NCI-H82 treated with DMSO at 0.1 percent for 48 hours (cell line): ENCODE data around the gene WNT7B.

Experiments used
- DNase-seq: peaks from one replicate; lab custom pipeline; 2025; ENCODE audit not compliant: unreplicated experiment; lab: John Stamatoyannopoulos, UW

The WNT7B gene

DNA sequence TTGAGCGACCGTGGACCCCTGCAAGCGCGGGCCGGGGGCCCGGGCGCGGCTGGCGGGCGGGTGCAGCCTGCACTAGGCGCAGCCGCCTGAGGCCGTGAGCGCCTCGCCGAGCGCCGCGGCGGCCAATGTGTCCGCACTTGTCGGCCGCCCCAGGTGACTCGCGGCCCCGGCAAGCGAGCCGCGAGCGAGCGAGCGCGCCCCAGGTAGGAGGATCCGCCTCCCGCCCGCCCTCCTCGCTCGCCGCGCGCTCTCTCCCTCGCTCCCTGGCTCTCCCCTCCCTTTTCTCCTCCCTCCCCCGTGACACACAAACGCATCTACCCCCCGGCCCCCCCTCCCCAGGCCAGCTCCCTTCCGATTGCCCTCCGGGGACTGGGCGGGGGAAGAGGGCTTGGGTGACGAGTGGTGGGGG lies at the start of gene WNT7B:
Gene WNT7B (minus strand): TSS at position 160 of the 409 bp plus-strand sequence. CDS start 408 bp downstream, outside the sequence.
- DNase-seq = no peak

DNA sequence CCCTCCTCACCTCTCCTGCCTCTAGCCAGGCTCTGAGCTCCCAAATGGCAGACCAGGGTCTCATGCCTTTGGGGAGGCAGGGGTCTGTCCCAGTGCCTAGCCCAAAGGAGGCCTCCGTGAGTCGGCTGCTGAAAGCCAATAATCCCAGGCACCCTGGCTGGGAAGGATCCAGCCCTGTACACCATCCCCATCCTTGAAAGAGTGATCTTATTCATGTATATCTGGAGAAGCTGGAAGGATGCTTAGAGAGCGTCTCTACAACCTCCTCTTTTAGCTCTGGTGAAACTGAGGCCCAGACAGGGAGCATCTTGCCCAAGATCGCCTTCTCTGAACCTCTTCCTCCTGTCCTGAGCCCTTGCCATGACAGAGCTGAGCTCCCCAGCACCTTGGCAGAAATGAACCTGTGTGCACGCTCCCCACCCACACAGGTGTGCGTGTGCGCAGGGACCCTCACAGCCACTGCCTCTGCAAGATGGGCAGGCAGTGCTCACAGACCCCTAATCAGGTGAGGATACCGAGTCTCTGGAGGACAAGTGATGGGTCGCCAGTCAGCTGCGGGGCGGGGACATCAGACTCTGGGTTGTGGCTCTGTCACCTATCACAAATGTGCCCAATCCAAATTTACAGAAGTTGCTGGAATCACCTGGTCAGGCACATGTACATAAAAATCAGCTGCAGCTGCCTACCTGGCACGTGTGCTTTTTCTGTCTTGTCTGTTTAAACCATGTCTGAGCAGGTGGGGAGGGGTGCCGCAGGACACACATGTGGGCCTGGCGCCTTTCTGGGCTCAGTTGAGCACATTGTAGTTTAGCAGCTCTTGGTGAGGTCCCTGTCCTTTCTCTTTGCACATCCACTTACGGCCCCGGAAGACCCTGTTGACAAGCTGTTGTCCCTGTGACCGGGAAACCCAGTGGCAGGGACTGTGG lies 49.3 kb upstream of the WNT7B start:
- no peak for DNase-seq

DNA sequence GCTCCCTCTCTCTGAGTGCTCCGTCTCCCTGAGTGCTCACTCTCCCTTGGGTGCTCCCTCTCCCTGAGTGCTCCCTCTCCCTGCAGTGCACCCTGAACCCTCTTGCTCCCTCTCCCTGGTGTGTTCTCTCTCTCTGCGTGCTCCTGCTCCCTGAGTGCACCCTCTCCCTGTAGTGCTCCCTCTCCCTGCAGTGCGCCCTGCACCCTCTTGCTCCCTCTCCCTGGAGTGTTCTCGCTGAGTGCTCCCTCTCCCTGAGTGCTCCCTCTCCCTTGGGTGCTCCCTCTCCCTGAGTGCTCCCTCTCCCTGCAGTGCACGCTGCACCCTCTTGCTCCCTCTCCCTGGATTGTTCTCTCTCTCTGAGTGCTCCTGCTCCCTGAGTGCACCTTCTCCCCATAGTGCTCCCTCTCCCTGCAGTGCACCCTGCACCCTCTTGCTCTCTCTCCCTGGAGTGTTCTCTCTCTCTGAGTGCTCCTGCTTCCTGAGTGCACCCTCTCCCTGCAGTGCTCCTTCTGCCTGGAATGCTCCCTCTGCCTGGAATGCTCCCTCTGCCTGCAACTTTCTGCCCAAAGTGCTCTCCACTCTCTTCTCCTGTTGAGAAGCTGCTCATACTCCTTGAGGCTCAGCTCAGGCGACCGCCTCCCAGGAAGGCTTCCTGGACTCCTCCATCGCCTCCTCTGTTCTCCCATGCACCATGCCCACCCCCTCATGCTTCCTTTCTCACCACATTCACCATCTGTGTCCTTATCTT lies 48.4 kb upstream of the WNT7B start:
- no peak for DNase-seq

DNA sequence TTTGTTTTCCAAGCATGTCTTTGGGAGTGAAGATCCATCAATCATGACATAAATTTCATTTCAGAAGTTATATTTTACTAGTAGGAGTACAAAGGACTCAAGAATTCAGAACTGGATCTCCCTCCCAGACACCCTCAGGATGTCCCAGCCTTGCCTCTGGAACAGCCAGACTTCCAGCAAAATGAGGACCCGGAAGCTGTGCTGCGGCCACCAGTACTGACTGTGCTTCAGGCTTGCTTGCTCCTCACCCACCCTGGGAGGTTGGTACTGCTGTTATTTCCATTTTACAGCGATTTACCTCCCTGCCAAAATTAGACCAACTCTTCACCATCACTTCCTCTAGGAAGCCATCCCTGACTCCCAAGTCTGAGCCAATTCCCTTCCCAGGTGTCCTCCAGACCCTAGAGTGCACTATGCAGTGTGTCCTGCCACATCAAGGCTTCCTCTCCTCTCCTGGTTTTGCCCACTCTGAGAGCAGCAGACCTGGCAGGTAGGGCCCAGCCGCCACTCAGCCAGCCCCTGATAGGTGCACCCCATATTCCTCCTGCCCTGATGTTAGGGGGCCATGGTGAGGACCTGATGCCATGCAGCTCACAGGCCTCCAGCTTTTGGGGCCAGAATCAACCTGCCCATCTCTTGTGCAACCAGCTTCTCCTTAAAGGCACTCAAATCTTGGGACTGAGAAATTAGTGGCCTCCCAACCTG lies 47.3 kb upstream of the WNT7B start:
- DNase-seq = no peak

DNA sequence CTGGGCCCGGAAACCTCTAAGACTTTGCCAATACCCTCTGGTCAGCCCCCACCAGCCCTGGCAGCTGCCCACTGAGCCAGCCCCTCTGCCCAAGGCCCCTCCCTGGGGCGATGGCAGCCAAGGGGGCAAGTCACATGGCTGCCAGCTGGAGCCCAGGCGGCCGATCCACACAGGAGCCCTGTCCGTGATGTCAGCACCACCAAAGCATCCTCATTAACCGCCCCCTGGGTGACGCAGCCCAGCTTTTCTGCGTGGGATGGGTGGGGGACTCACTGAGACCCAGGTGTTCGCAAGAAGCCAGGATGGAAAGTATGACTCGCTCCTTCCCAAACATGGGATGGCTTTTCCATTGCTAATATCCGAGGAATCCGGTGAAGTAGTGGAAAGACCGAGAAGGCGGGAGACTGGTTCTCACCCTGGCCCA lies 46.6 kb upstream of the WNT7B start:
- no peak for DNase-seq

DNA sequence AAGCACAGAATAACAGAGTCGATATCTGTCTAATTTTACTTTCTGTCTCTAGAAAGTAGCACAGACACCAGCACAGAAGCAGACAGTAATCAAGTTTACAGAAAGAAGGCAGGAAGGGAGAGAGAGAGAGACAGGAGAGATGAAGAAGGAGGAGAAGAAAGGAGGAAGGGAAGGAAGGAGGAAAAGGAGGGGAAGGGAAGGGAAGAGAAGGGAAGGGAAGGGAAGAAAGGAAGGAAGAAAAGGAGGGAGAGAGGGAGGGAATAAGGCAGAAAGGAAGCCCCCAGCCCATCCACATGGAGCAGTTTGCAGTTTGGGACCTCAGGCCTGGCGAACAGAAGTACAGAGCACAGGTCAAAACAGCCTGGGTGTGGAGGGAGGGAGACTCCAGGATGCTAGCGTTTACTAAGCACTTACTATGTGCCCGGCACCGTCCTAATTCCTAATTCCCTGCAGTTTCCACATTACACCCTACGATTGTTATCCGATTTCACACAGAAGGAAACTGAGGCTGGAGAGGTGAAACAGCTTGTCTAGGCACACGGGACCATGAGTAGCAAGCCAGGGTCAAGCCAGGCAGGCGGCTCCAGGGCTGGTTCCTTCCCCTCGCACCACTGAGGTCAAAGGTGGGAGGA lies 46.0 kb upstream of the WNT7B start:
- DNase-seq = no peak

DNA sequence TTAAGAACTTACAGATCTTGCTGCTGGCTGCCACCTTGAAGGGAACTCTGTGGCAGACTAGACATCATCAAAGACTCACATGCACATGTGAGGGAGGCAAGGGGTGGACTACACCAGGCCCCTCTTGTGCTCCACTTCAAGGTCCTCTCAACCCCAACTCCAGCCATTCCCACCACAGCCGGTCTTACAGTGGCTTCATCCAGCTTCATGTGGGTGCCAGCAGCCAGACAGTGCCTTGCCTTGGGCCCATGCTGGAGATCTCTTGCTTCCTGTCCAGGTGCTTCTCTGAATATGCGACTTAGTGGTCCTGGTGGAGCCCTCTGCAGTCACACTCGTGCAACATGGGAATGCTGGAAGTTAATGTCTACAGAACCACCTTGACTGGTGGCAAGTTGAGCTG lies 44.6 kb upstream of the WNT7B start:
- no peak for DNase-seq

DNA sequence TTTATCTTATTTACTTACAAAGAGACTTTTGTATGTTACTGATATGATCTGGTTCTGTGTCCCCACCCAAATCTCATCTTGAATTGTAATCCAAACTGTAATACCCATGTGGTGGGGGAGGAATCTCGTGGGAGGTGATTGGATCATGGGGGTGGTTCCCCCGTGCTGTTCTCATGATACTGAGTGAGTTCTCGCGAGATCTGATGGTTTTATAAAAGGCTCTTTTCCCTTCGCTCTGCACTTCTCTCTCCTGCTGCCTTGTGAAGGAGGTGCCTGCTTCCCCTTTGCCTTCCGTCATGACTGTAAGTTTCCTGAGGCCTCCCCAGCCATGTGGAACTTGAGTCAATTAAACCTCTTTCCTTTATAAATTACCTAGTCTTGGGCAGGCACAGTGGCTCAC lies 42.4 kb upstream of the WNT7B start:
- DNase-seq = no peak

DNA sequence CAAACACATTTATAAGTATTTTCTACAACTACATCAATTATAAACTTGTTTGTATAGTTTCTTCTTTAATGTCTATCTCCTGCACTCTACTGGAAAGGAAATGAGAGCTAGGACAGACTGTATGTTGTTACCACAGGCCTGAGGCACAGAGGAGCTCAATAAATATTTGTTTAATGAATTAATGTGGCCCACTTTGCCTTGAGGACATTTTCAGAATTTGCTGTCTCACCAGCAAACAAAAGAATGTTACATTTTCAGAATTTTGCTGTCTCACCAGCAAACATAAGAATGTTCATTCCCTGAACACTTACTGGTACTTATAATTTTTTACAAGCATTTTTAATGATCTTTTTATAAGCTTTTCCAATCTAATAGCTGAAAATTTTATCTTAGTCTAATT lies 41.9 kb upstream of the WNT7B start:
- no peak for DNase-seq

DNA sequence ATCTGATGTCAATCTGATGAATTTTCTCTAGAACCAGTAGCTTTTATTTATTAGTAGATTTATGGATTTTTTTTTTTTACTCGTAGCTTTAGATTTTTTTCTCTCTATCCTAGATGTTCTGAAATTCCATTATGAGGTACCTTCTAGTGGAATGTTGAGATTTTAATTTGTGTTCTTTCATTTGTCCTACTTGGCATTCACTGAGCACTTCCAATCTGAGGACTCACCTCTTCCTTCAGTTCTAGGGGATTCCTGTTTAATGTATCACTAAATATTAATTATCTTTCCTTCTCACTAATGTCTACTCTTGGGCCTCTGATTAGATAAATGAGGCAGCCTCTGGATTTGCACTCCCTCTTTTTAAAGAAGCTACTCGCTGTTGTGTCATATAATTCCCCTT lies 40.2 kb upstream of the WNT7B start:
- DNase-seq = no peak

DNA sequence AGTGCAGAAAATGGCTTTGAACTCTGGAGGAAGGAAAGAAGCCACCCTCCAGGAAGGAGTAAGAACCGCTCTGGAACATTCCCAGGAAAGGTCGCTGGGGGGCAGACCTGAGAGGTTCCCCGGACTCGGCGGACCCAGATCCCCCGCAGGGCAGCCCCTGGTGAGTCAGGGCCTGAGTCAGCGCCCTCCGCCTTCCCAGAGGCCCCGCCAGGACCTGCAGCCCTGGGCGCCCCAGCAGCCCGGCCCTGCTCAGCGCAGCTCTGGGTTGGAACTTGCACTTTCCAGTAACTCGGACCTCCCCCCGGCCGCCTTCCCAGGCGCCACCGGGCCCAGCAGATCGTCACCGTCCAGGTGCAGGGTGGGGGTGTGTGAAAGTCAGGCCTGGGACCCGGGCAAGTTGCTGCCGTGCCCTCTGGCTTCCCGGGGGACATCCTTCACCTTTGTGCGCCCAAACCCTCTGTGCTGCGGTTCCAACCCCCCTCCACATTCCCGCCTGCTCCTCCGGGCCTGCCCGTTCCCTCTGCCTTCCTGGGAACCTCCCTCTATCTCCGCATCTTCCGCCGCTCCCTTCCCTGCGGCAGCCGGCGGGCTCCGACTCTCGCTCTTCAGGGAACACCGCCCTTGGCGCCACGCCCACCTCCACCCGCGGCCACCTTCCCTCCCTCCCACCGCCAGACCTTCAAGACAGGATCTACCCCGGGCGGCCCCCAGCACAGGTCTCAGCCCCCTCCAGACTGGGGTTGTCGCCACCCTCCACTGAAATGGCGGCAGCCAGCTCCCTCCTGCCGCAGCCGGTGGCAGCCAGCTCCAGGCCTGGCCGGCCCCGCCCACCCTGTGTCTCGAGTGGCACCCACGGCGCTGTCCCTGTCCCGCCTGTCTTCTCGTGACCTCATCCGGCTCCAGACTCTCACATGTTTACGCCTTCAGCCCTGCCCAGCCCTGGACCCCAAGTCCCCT lies 36.8 kb upstream of the WNT7B start:
- peak; percentile 8 for DNase-seq

DNA sequence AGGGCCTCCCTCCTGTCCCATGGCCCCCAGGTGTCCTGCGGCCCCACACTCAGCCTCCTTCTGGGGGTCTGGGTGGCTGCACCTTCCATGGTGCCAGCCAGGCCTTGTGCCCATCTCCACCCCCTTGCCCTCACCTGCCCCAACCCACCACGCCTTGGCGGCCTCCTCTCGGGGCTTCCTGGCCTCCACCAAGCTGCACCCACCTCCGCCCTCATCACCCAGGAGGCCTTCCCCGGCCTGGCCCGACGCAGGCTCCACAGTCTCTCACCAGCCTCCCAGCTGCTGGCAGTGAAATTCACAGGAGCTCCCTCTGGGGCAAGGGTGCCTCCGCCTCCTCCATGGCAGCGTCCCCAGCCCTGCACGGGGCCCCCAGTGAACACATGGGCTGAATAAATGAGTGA lies 35.9 kb upstream of the WNT7B start:
- DNase-seq = no peak

DNA sequence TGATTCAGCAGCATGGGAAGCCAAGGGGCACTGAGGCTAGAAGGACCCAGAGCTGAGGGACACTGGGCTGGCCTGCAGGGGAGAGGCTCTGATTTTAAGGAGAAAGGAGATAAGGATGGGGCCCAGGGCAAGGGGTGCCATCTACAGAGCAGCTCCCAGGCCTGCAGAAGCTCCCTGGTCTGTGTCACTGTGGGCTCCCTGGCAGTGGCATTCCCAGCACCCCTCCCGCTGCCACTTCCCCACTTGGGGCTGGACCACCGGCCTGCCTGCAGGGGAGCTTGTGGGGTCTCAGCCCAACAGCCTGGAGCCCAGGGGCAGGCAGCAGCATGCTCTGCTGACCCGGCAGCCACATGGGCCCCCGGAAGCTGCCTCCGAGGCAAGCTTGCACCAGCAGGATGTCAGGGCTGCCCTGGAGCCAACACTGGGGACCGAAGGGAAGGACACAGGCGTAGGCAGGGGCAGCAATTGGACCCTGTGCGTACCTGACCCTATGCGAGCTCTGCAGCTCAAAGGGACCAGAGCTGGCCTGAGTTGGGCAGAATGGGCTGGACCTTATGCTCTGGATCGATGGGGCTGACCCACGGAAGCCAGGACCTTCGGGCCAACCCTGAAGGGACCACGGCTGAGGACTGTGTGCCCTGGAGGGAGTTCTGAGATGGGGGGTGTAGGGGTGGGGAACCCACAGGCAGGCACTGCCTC lies 35.4 kb upstream of the WNT7B start:
- no peak for DNase-seq

DNA sequence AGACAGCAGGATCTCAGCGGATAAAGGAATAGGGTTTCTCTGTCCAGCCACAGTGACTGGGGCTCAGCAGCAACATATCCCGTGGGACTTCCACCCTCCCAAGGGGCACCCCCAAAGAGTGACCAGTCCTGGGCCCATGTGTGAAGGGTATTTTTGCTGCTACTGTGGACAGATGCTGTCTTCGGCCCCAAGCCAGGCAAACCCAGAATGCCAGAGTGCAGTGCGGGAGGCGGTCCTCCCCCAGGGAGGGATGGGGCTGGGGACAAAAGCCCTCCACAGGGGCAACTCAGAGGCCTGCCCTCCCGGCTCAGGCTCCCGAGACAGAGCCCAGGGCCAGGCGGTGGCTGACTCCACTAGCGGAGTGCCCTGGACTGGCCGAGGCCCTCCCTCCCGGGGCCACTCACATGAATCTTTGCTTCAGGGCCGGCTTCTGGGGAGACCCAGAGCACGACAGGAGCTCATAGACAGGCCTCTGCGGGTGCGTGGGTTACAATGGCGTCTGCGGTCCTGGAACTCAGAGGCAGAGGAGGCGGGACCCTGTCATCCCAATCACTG lies 34.7 kb upstream of the WNT7B start:
- no peak for DNase-seq

DNA sequence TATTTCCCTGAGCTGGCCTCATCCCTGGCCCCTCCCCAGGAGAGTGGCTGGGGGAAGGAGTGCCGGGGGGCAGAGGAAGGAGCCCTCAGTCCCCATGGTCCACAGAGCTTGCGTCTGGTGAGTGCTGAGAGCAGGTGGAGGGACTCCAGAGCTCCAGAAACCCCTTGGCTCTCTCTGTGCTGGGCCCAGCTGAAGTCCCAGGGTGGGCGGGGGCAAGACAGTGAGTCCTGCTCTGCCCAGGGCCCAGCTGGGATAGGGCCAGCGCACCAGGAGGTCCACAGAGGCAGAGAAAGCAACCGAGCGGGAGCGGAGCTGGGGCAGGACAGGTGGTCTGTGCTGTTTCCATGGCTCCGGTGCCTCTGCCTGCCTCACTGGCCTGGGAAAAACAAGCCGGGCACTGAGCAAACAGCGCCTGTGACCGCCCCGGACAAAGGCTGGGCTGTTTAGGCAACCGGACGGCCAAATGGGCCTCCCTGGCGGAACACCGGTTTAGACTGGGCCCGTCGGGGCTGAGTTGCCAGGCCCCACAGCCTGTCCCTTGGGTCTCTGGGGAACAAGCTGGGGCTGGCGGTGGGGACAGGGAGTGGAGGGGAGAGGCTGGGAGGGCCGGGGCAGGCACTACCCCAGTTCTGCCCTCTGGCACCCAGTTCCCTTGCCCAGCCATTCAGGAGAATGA lies 34.1 kb upstream of the WNT7B start:
- DNase-seq = no peak

DNA sequence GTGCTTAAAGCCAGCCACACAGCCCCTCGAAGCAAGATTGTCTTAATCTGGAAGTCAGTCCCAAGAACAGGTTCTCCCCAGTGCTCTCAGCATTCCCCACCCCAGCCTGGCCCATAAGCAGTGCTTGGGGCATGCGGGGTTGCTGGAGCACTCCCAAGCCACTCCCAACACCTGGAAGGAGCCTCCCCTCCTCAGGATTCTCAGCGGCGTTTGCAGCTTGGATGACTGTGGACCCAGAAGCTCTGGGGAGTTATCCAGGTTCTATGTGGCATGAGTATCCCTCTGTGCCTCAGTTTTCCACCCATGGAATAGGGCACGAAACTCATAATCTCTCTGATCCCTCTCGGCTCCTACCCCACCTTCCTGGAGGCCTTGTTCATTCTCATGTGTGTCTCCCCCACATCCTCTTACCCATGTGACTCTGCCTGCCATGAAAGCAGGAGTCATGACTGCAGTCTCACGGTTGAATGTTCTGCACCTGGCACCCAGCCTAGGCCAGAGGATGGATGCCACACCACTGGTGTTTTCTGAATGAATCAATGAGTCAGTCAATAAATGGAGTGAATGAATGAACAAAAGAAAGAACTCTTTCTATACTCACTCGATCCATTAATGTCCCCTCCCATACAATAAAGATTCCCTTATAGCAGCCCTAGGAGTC lies 33.4 kb upstream of the WNT7B start:
- no peak for DNase-seq

DNA sequence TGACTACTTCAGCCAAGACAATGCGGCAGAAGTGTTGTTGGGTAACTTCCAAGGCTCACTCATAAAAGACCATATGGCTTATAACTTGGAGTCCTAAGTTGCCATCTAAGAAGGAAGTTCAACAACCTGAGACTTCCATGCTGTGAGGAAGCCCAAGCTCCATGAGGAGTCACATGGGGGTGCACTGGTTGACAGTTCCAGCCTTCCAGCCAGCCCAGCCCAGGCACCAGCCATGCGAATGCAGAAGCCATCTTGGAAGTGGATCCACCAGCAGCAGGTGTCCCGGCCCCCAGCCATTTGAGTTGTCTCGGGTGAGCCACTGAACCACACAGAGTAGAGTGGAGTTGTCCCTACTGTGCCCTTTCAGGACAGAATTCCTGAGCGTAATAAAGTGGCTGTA lies 32.8 kb upstream of the WNT7B start:
- no peak for DNase-seq
